Mucosa of rectum (tissue), 2 donors: ENCODE results near the gene SLC44A1.
"Not testable (repeated sequence)": the region's sequence is repeated elsewhere in the genome, so short reads cannot be mapped to it uniquely, and the experiment has no call there.

Experiments used
- H3K27ac ChIP-seq, 2 donors: one replicate each; pipeline ENCODE4 v1.7.0; 2013; ENCODE audit warnings: inconsistent platforms in 2 of 2, low read depth in 2 of 2, low read length in 2 of 2
- H3K27me3 ChIP-seq, 2 donors: one replicate each; pipeline ENCODE4 v1.7.0; 2013; ENCODE audit warnings: low read length in 2 of 2; ENCODE audit not compliant: control insufficient read depth in 2 of 2, insufficient read depth in 2 of 2
- H3K36me3 ChIP-seq, 2 donors: one replicate each; pipeline ENCODE4 v1.7.0; 2013; ENCODE audit warnings: low read length in 2 of 2; ENCODE audit not compliant: control insufficient read depth in 2 of 2, insufficient read depth in 2 of 2
- H3K4me1 ChIP-seq, 2 donors: one replicate each; pipeline ENCODE4 v1.7.0; 2013; ENCODE audit warnings: low read length in 2 of 2, mild to moderate bottlenecking in 1 of 2; ENCODE audit not compliant: control insufficient read depth in 2 of 2, insufficient read depth in 2 of 2
- H3K4me3 ChIP-seq, 2 donors: one replicate each; pipeline ENCODE4 v1.7.0; 2013; ENCODE audit warnings: low read length in 2 of 2
- H3K9ac ChIP-seq, 2 donors: one replicate each; pipeline ENCODE4 v1.7.0; 2013; ENCODE audit warnings: low read length in 2 of 2, low read depth in 1 of 2, mild to moderate bottlenecking in 1 of 2
- H3K9me3 ChIP-seq, 2 donors: one replicate each; pipeline ENCODE4 v1.7.0; 2013; ENCODE audit warnings: low read length in 2 of 2; ENCODE audit not compliant: control insufficient read depth in 2 of 2
- donor health status: healthy.
- donor health status: Normal muscosa, but diverticular disease.

SLC44A1 gene

GRCh38 chr9:105264380-105264779 lies 19.9 kb downstream of the SLC44A1 start:
- Histone ChIP-seq H3K9me3 (no peaks in the 10 kb centered on the region), H3K4me3 (no peak overlapping the region), H3K36me3 (no peaks in the 10 kb centered on the region), H3K9ac (no peak overlapping the region), H3K27ac (no peak overlapping the region), H3K4me1 (peaks cover 5 to 17% of the 10 kb centered on the region in 2 donors), H3K27me3 (no peaks in the 10 kb centered on the region)

- not testable (repeated sequence) for H3K4me3 ChIP-seq, H3K4me1 ChIP-seq, H3K27ac ChIP-seq, H3K36me3 ChIP-seq, H3K9me3 ChIP-seq, H3K27me3 ChIP-seq, H3K9ac ChIP-seq
These were observed 23.8 kb downstream of the SLC44A1 start for GRCh38 chr9:105268254-105268653.

DNA sequence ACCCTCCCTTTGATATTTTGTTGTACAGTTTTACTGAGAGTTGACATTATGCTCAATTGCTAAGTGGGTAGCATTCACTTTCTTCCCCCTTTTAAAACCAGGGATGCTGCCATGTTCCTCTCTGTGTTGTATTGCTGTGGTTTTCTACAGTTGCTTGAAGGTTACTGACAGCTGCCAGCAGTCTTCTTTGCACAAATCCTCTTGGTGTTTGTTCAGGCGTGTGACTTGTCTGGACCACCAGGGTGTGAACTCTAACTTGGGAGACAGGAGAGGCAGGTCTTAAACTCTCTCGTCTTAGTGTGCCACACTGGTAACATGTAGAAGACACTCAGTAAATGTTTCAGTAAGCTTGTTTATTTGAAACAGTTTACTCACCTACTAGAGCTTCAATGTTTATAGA lies 25.1 kb downstream of the SLC44A1 start:
- Histone ChIP-seq H3K4me3 (no peak overlapping the region), H3K27me3 (no peaks in the 10 kb centered on the region), H3K9ac (no peak overlapping the region), H3K4me1 (peaks cover 0 to 7% of the 10 kb centered on the region in 2 donors), H3K36me3 (no peaks in the 10 kb centered on the region), H3K9me3 (no peaks in the 10 kb centered on the region), H3K27ac (no peak overlapping the region)

DNA sequence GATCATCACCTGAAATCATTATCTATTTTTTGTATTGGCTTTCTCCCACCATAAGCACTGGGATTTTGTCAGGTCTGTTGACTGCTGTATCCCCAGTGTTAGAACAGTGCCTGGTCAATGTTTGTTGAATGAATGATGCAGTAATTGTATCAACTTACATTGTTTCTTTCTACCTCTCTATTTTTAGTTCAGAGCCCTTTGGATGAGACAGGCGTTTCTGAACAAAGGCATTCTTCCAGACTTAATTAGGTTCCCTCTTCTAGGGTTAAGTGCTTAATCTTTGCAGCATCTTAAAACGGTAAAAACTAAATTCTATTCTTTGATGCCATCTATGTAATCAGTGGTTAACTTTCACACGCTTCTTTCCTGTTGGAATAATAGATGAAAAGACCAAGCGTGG lies 26.3 kb downstream of the SLC44A1 start:
- no peak overlapping the region for H3K9ac ChIP-seq
- H3K27me3 ChIP-seq: no peaks in the 10 kb centered on the region
- peaks cover 0 to 7% of the 10 kb centered on the region in 2 donors for H3K4me1 ChIP-seq
- no peaks in the 10 kb centered on the region for H3K36me3 ChIP-seq
- H3K4me3 ChIP-seq: no peak overlapping the region
- H3K27ac ChIP-seq: no peak overlapping the region
- no peaks in the 10 kb centered on the region for H3K9me3 ChIP-seq

DNA sequence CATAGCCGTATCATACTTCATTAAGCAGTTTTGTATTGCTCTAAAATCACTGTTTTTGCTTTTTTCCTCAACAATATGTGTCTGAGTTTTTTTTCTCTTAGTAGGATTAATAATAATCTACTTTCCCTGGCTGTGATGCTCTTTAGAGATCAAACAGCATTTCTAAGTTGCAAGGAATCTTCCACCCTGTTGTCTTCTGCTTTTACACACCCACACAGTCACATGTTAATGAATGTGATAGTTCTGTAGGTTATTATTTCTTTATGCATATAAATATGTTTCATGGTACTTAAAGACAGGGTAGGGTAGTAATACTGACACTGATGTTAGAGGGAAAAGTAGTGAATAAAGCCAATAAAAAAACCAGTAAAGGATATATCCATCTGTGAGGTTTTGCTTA lies 29.3 kb downstream of the SLC44A1 start:
- Histone ChIP-seq H3K9ac (no peak overlapping the region), H3K36me3 (no peaks in the 10 kb centered on the region), H3K9me3 (no peaks in the 10 kb centered on the region), H3K27ac (no peak overlapping the region), H3K4me3 (no peak overlapping the region), H3K27me3 (no peaks in the 10 kb centered on the region), H3K4me1 (peaks cover 0 to 7% of the 10 kb centered on the region in 2 donors)

DNA sequence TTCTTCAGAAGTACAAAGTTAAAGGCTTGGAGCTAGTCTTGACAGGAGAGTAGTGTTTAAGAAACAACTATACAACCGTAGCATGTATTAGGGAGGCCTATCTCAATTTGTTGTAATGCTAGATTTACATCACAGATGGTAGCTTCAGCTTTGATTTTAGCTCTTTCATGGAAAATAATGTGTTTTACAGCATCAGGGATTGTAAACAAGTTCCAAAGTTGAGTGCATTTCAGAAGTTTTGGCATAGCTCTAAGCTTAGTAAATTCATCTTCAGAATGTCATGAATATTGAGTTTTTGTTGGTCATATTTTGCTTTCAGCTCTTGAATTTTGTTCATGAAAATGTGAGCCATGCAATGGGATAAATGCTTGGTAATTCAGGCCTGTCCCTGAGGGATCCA lies 30.7 kb downstream of the SLC44A1 start:
- Histone ChIP-seq H3K27me3 (no peaks in the 10 kb centered on the region), H3K4me3 (no peak overlapping the region), H3K4me1 (peaks cover 0 to 7% of the 10 kb centered on the region in 2 donors), H3K36me3 (no peaks in the 10 kb centered on the region), H3K27ac (no peak overlapping the region), H3K9ac (no peak overlapping the region), H3K9me3 (no peaks in the 10 kb centered on the region)

DNA sequence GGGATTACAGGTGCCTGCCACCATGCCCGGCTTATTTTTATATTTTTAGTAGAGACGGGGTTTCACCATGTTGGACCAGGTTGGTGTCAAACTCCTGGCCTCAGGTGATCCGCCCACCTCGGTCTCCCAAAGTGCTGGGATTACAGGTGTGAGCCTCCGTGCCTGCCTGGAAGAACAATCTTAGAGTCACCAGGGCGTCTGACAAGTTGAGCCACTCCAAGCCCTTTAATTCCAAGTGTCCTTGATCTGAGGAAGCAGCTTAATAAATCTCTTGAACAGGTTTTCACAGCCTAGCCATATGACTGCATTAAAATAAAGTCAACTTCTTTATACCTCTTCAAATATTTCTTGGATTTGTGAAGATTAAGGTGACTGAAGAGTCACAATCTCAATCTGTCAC lies 31.5 kb downstream of the SLC44A1 start:
- no peaks in the 10 kb centered on the region for H3K9me3 ChIP-seq
- peaks cover 0 to 7% of the 10 kb centered on the region in 2 donors for H3K4me1 ChIP-seq
- H3K9ac ChIP-seq: no peak overlapping the region
- no peaks in the 10 kb centered on the region for H3K36me3 ChIP-seq
- H3K4me3 ChIP-seq: no peak overlapping the region
- H3K27ac ChIP-seq: no peak overlapping the region
- H3K27me3 ChIP-seq: no peaks in the 10 kb centered on the region

DNA sequence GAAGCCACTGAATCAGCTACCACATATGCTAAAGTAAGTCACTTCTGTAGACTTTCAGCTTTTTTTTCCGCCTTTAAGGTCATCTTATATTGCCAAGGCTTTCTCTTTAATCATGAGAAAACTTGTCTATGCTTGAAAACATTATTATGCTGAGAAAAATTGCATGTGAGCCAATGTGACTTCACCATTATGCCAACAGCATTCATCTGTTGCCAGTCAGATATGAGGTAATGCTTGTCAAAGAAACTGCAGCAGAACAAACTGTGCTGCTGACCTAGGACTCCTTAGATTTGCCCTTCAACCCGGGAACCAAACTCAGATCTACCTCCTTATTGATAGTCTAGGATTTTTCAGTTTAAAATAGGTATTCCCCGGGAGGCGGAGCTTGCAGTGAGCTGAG lies 34.3 kb downstream of the SLC44A1 start:
- H3K27me3 ChIP-seq: no peaks in the 10 kb centered on the region
- no peak overlapping the region for H3K27ac ChIP-seq
- no peak overlapping the region for H3K9ac ChIP-seq
- no peak overlapping the region for H3K4me3 ChIP-seq
- H3K9me3 ChIP-seq: no peaks in the 10 kb centered on the region
- H3K36me3 ChIP-seq: no peaks in the 10 kb centered on the region
- peaks cover 7 to 9% of the 10 kb centered on the region in 2 donors for H3K4me1 ChIP-seq

DNA sequence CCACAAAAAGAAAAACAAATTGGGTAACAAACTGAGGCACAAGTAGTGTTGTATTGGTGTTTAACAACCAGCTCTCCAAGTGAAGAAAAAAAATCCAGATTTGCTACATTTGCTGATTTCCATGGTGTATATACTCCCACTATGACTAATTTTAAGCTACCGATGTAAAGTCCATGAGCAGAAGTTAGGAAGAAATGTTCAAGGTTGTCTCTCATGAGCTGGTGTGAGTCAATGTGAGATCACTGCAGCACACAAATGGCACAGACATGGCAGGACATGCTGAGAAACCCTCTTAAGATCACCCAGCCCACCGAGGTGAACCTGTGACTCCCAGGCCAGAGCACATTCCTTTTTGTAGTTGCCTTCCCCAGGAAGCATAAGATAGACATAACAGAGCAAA lies 36.2 kb downstream of the SLC44A1 start:
- H3K27me3 ChIP-seq: no peaks in the 10 kb centered on the region
- H3K4me3 ChIP-seq: no peak overlapping the region
- no peak overlapping the region for H3K9ac ChIP-seq
- H3K36me3 ChIP-seq: no peaks in the 10 kb centered on the region
- H3K9me3 ChIP-seq: no peaks in the 10 kb centered on the region
- H3K27ac ChIP-seq: no peak overlapping the region
- H3K4me1 ChIP-seq: peaks cover 7 to 10% of the 10 kb centered on the region in 2 donors

DNA sequence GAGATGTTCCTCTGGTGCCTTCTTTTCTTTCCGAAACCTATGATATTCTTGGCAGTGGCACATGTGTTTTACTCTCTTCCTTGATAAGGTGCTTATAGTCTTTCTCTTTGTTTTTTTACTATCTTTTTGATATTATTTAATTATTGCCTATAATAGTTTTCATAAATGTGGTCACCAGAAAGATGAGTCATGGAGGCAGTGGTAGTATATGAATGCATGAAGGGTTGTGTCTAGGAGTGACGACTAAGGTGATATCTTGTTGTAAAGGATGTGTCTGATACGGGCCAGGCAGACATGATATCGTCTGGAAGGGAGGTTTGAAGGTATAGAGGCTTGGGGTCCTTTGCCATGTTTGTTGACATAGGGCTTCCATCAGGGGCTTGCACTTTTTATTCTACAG lies 36.8 kb downstream of the SLC44A1 start:
- peak overlapping the region; percentile 33 to 66 for H3K27ac ChIP-seq
- H3K27me3 ChIP-seq: no peaks in the 10 kb centered on the region
- H3K9me3 ChIP-seq: no peaks in the 10 kb centered on the region
- peaks cover 10 to 11% of the 10 kb centered on the region in 2 donors for H3K4me1 ChIP-seq
- H3K36me3 ChIP-seq: no peaks in the 10 kb centered on the region
- no peak overlapping the region for H3K9ac ChIP-seq
- H3K4me3 ChIP-seq: no peak overlapping the region

DNA sequence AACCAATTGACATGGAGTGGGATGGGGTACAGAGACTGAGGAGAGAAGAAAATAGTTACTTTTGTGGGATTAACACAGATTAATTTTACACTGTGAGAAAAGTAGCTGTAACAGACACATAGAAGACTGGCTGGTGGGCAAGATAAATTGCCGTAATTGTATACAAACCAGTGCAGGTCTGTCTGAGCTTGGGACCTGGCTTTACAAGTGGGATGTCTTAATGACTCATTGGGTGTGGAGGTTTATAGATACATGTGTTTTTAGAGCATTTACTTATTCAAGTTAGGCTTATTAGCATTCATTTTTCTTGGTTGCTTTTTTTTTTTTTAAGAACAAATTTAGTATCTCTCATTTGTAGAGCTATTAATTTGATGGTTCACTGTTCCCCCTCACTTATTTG lies 37.5 kb downstream of the SLC44A1 start:
- Histone ChIP-seq H3K9ac (no peak overlapping the region), H3K27me3 (no peaks in the 10 kb centered on the region), H3K4me3 (no peak overlapping the region), H3K27ac (peak overlapping the region; percentile 33 to 66), H3K36me3 (no peaks in the 10 kb centered on the region), H3K4me1 (peaks cover 10 to 15% of the 10 kb centered on the region in 2 donors), H3K9me3 (no peaks in the 10 kb centered on the region)
